Sciatic nerve (tissue), 2 donors: ENCODE data around the gene MTG2. TPM values are rescaled to one million over a fixed set of nuclear protein-coding genes. Genes with fewer than 3 reads are reported as not detected.

Experiments
- ATAC-seq: fragments of 200-7000 bp; cut with Tn5 transposase; one replicate; pipeline ENCODE4 v1.9.1; 2020; ENCODE audit warnings: mild to moderate bottlenecking, moderate library complexity
- DNase-seq: peaks from one replicate; pipeline ENCODE4 v3.0.0-alpha.2; 2020; ENCODE audit warnings: low spot score
- intact Hi-C: fragments of 100-400 bp; cut with DNase I; formaldehyde crosslinking; loops from one replicate; pipeline ENCODE4 v1.14.2; 2022
- total RNA-seq: library from RNA; stranded (reverse); fragmentation: NEBNext Ultra II Directional; extraction: Animal tissue kit (Norgen Biotek cat#: 25700); gene quantifications from one replicate; pipeline ENCODE4 v1.2.1, GENCODE V29; 2021
- donor health status: DM: no; HTN: no; CAD: no.
- donor health status: DM: no; HTN: no; CAD: no.

MTG2 gene
- total RNA-seq, 1 donor from 2014 or later = 31.4 TPM

DNA sequence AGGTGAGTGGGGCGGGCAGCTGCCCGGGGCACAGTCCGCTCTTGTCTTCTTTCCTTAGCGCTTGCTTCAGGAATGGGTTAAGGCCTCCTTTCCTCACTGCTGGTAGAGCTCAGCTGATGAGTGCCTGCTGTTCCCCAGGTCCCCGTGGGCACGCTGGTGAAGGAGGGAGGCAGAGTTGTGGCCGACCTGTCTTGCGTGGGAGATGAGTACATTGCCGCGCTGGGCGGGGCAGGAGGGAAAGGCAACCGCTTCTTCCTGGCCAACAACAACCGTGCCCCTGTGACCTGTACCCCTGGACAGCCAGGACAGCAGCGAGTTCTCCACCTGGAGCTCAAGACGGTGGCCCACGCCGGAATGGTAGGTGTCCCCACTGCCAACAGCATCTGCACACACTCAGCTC, 15.7 kb downstream of the MTG2 start:
- intact Hi-C loops = no loop called here
- no peak for ATAC-seq
- no peak for DNase-seq

DNA sequence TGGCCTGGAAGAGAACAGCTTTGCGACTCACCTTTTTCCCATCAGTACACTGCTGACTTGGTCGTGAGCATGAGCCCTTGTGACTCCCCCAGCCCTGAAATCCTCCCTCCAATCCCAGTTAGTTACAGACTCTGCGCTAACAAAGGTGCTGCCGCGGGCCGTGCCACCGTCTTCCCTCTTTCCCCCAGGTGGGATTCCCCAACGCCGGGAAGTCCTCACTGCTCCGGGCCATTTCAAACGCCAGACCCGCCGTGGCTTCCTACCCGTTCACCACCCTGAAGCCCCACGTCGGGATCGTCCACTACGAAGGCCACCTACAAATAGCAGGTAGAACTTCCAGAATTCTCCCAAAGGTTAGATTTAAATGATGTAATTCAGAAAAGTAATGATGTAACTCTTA, 16.1 kb downstream of the MTG2 start:
- DNase-seq (no peak), ATAC-seq (no peak)
- intact Hi-C loops = no loop called here

GRCh38 chr20:62200491-62201172, 17.8 kb downstream of the MTG2 start:
- intact Hi-C loops = no loop called here
- DNase-seq = no peak
- ATAC-seq = no peak

GRCh38 chr20:62201173-62202082, 18.6 kb downstream of the MTG2 start:
- intact Hi-C loops = no loop called here
- no peak for ATAC-seq

DNA sequence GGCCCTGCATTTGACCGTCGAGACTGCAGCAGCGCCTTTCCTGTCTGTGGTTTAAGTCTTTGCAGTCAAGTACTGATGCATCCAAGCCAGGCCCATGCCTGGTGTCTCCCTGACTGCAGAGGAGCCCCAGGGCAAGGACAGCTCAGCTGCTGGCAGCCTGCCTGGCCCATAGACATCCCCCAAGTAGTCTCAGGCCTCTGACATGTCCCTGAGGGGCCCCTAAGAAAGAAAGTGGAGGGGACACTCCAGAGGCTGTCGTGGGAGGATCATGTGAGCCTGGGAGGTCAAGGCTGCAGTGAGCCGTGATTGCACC, 19.2 kb downstream of the MTG2 start:
- no peak for ATAC-seq
- intact Hi-C loops = no loop called here
- DNase-seq = no peak

More at GRCh38 chr20:62201173-62202082, 18.6 kb downstream of the MTG2 start:
- no peak for DNase-seq

DNA sequence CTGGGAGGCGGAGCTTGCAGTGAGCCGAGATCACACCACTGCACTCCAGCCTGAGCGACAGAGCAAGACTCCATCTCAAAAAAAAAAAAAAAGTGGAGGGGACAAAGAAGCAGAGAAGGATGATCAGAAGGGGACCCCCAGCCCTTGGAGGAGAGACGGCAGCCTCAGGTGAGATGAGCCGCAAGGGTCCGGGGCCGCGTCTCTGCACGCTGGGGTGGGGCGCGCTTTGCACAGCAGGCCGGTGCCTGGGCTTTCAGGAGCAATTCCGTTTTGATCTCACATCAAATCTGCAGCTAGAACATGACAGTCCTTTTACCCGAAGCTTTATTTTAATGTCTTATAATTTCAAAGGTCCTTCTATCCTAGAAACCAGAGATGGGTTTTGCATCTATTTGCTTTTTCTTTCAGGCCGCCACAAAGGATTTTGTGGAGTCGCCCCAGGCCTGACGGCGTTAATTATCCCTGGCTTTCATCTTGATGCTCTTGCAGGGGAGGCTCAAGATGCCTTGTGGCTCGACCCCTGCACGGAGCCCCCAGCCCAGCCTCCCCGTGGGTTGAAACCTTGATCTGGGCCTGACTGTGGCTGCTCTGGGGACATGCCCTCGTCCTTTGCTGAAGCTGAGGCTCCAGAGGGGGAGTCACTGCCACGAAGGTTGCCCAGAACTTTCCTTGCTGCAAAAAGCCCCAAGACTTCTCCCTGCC, 20.0 kb downstream of the MTG2 start:
- ATAC-seq (no peak), DNase-seq (no peak)
- intact Hi-C loops = no loop called here

DNA sequence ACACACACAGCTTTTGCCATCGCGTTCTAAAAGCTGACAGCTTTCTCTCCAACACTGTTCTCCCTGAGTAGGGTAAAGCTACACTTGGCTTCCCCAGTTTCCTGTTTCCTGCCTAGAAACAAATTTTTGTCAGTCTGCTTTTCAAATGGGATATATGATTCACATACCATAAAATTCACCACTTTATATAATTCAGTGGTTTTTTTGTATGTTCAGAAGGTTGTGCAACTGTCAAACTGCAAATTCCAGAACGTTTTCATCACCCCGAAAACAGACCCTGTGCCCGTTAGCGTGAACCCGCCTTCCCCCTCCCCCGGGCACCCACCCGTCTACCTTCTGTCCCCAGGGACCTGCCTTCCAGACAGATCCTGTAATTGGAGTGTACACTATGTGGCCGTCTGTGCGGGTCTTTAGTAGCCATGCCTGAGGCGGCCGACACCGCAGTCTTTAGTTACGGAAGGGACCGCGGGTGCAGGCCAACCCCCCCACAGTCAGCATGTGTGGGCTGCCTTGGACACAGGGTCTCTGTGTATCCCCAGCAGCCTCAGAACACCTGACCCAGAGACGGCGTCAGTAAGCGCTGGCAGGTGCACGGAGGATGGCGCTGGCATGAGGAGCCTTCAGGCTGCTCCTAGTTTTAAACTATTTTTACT, 20.7 kb downstream of the MTG2 start:
- ATAC-seq (no peak), DNase-seq (no peak)
- intact Hi-C loops = no loop called here

GRCh38 chr20:62205618-62206387, 23.0 kb downstream of the MTG2 start:
- intact Hi-C loops = no loop called here

DNA sequence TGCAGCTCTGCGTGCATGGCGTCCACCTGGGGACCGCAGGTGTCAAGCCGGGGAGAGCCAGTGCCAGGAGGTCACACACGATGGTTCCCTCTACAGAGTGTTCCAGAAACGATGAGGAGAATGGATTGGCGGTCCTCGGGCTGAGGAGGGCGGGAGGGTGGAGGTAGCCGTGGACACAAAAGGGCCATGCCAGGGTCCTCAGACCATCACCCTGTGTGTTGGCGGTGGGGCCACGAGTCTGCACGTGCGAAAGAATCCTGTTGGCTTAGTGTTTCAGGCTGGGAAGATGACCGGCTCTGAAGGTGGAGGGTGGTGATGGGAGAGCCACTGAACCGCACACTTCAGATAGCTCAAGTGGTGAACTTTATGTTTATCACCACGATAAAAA, 23.6 kb downstream of the MTG2 start:
- DNase-seq (no peak), ATAC-seq (no peak)

More at GRCh38 chr20:62205618-62206387, 23.0 kb downstream of the MTG2 start:
- DNase-seq = no peak
- ATAC-seq = no peak

DNA sequence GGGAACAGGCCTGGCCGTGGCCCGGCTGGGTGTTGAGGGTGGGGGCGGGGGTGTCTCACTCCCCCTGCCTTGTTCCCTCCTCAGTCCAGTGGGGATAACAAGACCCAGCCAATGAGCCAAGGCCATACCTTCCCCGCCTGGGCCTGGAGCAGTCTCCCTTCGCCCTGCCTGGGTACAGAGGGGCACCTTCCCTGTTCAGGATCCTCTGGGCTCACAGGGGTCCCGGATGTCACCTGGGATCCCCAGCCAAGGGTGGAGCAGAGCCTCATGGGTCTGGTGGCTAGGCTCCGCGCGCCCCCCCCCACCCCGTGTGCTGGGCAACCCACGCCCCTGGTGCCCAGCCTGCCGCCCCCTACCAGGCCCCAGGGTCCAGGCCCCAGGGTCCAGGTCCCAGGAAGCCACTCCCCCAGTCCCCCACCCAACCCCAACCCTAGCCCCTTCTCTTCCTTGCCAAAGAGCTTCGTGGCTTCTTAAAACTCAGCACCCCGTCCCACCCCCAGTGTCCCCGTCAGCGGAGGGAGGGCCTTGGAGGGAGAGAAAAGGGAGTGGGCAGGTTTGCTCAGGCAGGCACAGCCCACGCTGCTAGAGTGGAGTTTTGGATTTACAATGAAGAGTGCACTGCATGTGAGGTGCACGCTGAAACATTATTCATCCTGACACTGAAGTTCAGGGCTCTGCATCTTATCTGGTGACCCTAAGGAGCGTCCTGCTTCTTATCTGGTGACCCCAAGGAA, 25.4 kb downstream of the MTG2 start:
- intact Hi-C loops = no loop called here
- DNase-seq (no peak), ATAC-seq (no peak)

More for the DNA sequence above, 23.6 kb downstream of the MTG2 start:
- intact Hi-C loops = no loop called here

GRCh38 chr20:62208795-62209755, 26.2 kb downstream of the MTG2 start:
- no peak for ATAC-seq
- no peak for DNase-seq
- intact Hi-C loops = no loop called here

DNA sequence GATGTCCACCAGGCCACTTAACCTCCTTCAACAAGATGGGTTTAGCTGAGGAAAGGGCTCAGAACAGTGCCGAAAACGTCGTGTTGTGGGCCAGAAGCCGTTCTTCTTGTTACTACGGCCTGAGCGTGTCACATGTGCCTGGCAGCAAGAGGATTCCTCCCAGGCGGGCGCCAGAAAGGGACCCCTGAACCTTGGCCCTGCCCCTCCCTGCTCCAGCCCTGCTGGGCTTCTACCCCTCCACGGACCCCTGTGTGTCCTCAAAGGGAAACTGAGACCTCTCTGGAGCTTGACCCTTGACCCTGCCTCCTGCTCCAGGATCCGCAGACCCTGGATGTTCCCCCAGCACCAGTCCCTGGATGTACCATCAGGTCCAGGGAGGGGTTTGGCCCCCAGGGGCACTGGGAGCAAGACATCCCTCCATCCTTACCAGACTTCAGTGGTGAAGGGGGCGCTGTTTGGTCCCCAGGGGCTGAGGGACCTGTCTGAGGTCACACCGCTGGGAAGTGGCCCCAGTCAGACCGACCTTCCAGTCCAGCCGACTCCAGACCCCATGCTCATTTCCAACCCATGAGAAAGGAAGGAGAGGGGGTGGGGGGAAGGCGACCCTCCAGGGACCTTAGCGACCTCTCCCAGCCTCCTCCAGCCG, 27.1 kb downstream of the MTG2 start:
- no peak for ATAC-seq
- intact Hi-C loops = no loop called here
- DNase-seq = no peak

GRCh38 chr20:62210496-62210855, 27.6 kb downstream of the MTG2 start:
- ATAC-seq (no peak), DNase-seq (no peak)
- intact Hi-C loops = no loop called here

- ATAC-seq (no peak), DNase-seq (no peak)
- intact Hi-C loops = no loop called here
Observed at GRCh38 chr20:62211216-62211615, 28.4 kb downstream of the MTG2 start.

GRCh38 chr20:62211769-62212288, 29.0 kb downstream of the MTG2 start:
- DNase-seq (no peak), ATAC-seq (no peak)
- intact Hi-C loops = no loop called here

GRCh38 chr20:62212299-62212698, 29.5 kb downstream of the MTG2 start:
- ATAC-seq (no peak), DNase-seq (no peak)
- intact Hi-C loops = no loop called here
